IPS-18a (cell line): ENCODE data around the gene CACNG6.

Experiments
- H3K27ac ChIP-seq: one replicate; pipeline ENCODE4 v1.5.1; 2013; ENCODE audit warnings: low read length
- H3K27me3 ChIP-seq: one replicate; pipeline ENCODE4 v1.6.1; 2013; ENCODE audit warnings: mild to moderate bottlenecking, low read length; ENCODE audit not compliant: control insufficient read depth, insufficient read depth
- H3K36me3 ChIP-seq: one replicate; pipeline ENCODE4 v1.6.1; 2013; ENCODE audit warnings: low read depth, low read length; ENCODE audit not compliant: control insufficient read depth
- H3K4me1 ChIP-seq: one replicate; pipeline ENCODE4 v1.6.1; 2013; ENCODE audit warnings: low read depth, low read length; ENCODE audit not compliant: control insufficient read depth
- H3K4me3 ChIP-seq: one replicate; pipeline ENCODE4 v1.5.1; 2013; ENCODE audit warnings: low read length
- H3K9ac ChIP-seq: one replicate; pipeline ENCODE4 v1.6.1; 2013; ENCODE audit warnings: mild to moderate bottlenecking, low read length, moderate library complexity
- H3K9me3 ChIP-seq: one replicate; pipeline ENCODE4 v1.6.1; 2013; ENCODE audit warnings: low read depth, low read length; ENCODE audit not compliant: control insufficient read depth

Gene CACNG6

DNA sequence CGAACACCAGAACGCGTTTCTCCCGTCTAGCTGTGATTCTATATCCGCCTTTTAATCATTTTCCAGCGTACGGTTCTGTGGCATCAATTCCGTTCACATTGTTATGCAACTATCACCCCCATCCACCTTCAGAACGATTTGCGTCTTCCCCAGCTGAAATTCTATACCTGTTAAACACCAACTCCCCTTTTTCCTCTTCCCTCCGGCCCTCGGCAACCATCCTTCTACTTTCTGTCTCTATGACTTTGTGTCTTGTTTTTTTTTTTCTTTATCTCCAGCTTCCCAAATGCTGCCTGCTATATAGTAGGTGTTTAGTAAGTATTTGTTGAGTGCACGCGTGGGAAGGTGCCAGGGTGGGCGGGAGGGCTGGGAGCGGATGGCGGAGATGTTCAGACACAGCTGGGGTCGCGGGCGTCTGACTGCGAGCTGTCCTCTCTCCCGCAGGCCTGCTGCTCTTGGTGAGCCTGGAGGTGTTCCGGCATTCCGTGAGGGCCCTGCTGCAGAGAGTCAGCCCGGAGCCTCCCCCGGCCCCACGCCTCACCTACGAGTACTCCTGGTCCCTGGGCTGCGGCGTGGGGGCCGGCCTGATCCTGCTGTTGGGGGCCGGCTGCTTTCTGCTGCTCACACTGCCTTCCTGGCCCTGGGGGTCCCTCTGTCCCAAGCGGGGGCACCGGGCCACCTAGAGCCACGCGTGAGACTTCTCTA lies 20.2 kb downstream of the CACNG6 start:
- peak overlapping the region; percentile 32 for H3K9ac ChIP-seq
- H3K4me1 ChIP-seq = peaks cover 6% of the 10 kb centered on the region
- H3K9me3 ChIP-seq = no peaks in the 10 kb centered on the region
- no peaks in the 10 kb centered on the region for H3K36me3 ChIP-seq
- H3K27me3 ChIP-seq = no peaks in the 10 kb centered on the region
- no peak overlapping the region for H3K4me3 ChIP-seq
- H3K27ac ChIP-seq = no peak overlapping the region

GRCh38 chr19:54013866-54014265 lies 22.4 kb downstream of the CACNG6 start:
- peaks cover 6% of the 10 kb centered on the region for H3K4me1 ChIP-seq

DNA sequence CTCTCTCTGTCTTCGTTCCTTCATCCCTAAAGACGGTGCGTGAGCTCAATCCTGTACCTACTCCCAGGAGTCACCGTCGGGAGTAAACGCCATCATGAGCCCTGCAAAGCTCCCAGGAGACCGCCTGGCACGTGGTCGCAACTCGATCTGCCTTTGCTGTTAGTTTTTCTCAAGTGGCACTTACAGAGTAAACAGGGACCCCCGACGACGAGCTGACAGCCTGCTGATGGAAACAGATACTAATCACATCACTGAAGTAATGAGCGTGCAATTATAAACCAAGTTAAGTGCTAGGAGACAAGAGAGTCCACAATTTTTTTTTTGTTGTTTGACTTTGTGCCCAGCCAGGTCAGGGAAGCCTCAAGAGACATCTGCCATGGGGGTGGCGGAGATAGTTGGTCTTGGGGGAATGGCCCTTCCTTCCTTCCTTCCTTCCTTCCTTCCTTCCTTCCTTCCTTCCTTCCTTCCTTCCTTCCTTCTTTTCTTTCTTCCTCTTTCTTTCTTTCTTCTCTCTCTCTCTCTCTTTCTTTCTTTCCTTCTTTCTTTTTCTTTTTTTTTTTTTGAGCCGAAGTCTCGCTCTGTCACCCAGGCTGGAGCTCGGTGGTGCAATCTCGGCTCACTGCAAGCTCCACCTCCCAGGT lies 23.6 kb downstream of the CACNG6 start:
- H3K36me3 ChIP-seq = no peaks in the 10 kb centered on the region
- H3K4me1 ChIP-seq = peaks cover 6% of the 10 kb centered on the region
- no peak overlapping the region for H3K4me3 ChIP-seq
- H3K9ac ChIP-seq = no peak overlapping the region
- no peaks in the 10 kb centered on the region for H3K9me3 ChIP-seq
- H3K27ac ChIP-seq = no peak overlapping the region
- no peaks in the 10 kb centered on the region for H3K27me3 ChIP-seq

More at GRCh38 chr19:54013866-54014265, 22.4 kb downstream of the CACNG6 start:
- no peak overlapping the region for H3K27ac ChIP-seq
- no peaks in the 10 kb centered on the region for H3K9me3 ChIP-seq
- H3K36me3 ChIP-seq = no peaks in the 10 kb centered on the region
- no peaks in the 10 kb centered on the region for H3K27me3 ChIP-seq
- no peak overlapping the region for H3K9ac ChIP-seq
- H3K4me3 ChIP-seq = no peak overlapping the region

DNA sequence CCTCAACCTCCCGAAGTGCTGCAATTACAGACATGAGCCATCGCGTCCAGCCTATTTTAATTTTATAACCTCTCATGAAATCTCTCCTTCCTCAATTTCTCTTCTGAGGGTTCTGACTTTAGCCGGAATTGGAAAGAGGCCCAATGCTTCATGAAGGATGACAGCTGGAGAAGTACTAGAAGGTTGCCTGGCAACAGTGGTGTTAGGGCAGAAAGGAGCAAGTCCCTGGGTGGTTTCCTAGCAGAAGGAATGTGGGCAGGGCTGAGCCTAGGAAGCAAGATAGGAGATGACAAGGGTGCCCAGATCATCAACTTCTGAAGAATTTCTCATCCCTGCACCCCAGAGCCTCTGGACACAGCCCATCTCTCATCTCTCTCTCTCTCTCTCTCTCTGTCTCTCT lies 25.8 kb downstream of the CACNG6 start:
- H3K27ac ChIP-seq = no peak overlapping the region
- H3K4me3 ChIP-seq = no peak overlapping the region
- no peaks in the 10 kb centered on the region for H3K36me3 ChIP-seq
- no peaks in the 10 kb centered on the region for H3K27me3 ChIP-seq
- H3K9ac ChIP-seq = no peak overlapping the region
- H3K4me1 ChIP-seq = peaks cover 2% of the 10 kb centered on the region
- H3K9me3 ChIP-seq = no peaks in the 10 kb centered on the region

- H3K4me1 ChIP-seq = no peaks in the 10 kb centered on the region
- H3K27me3 ChIP-seq = peaks cover 7% of the 10 kb centered on the region
- no peak overlapping the region for H3K27ac ChIP-seq
- no peak overlapping the region for H3K4me3 ChIP-seq
- H3K36me3 ChIP-seq = no peaks in the 10 kb centered on the region
- no peaks in the 10 kb centered on the region for H3K9me3 ChIP-seq
- H3K9ac ChIP-seq = no peak overlapping the region
Observed at GRCh38 chr19:54021363-54021762, 29.9 kb downstream of the CACNG6 start.

- H3K9ac ChIP-seq = no peak overlapping the region
- no peaks in the 10 kb centered on the region for H3K9me3 ChIP-seq
- H3K4me1 ChIP-seq = no peaks in the 10 kb centered on the region
- no peak overlapping the region for H3K27ac ChIP-seq
- peaks cover 7% of the 10 kb centered on the region for H3K27me3 ChIP-seq
- no peaks in the 10 kb centered on the region for H3K36me3 ChIP-seq
- H3K4me3 ChIP-seq = no peak overlapping the region
Observed at GRCh38 chr19:54021932-54022331, 30.5 kb downstream of the CACNG6 start.

GRCh38 chr19:54023191-54023590 lies 31.8 kb downstream of the CACNG6 start:
- Histone ChIP-seq H3K9ac (no peak overlapping the region), H3K27ac (no peak overlapping the region), H3K4me3 (no peak overlapping the region), H3K27me3 (peaks cover 7% of the 10 kb centered on the region), H3K9me3 (no peaks in the 10 kb centered on the region), H3K4me1 (no peaks in the 10 kb centered on the region), H3K36me3 (no peaks in the 10 kb centered on the region)

- Histone ChIP-seq H3K4me1 (no peaks in the 10 kb centered on the region), H3K27ac (no peak overlapping the region)
Observed at GRCh38 chr19:54024660-54025059, 33.2 kb downstream of the CACNG6 start.

GRCh38 chr19:54026656-54027055 lies 35.2 kb downstream of the CACNG6 start:
- Histone ChIP-seq H3K9me3 (no peaks in the 10 kb centered on the region), H3K27me3 (peaks cover 7% of the 10 kb centered on the region)

More at GRCh38 chr19:54024660-54025059, 33.2 kb downstream of the CACNG6 start:
- Histone ChIP-seq H3K4me3 (no peak overlapping the region), H3K36me3 (no peaks in the 10 kb centered on the region), H3K9me3 (no peaks in the 10 kb centered on the region), H3K27me3 (peaks cover 7% of the 10 kb centered on the region), H3K9ac (no peak overlapping the region)

DNA sequence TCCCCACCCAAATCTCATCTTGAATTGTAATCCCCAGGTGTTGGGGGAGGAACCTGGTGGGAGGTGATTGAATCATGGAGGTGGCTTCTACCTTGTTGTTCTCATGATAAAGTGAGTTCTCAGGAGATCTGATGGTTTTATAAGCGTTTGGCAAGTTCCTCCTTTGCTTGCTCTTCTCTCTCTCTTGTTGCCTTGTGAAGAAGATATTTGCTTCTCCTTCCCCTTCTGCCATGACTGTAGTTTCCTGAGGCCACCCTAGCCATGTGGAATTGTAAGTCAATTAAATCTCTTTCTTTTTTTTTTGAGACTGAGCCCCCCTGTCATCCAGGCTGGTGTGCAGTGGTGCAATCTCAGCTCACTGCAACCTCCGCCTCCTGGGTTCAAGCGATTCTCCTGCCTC lies 37.9 kb downstream of the CACNG6 start:
- H3K9ac ChIP-seq = no peak overlapping the region
- H3K27ac ChIP-seq = no peak overlapping the region
- peaks cover 5% of the 10 kb centered on the region for H3K27me3 ChIP-seq
- no peaks in the 10 kb centered on the region for H3K36me3 ChIP-seq
- peaks cover 5% of the 10 kb centered on the region for H3K4me1 ChIP-seq
- H3K4me3 ChIP-seq = no peak overlapping the region
- no peaks in the 10 kb centered on the region for H3K9me3 ChIP-seq

More at GRCh38 chr19:54026656-54027055, 35.2 kb downstream of the CACNG6 start:
- H3K4me1 ChIP-seq = peaks cover 5% of the 10 kb centered on the region
- no peak overlapping the region for H3K27ac ChIP-seq
- no peak overlapping the region for H3K4me3 ChIP-seq
- H3K36me3 ChIP-seq = no peaks in the 10 kb centered on the region
- no peak overlapping the region for H3K9ac ChIP-seq

DNA sequence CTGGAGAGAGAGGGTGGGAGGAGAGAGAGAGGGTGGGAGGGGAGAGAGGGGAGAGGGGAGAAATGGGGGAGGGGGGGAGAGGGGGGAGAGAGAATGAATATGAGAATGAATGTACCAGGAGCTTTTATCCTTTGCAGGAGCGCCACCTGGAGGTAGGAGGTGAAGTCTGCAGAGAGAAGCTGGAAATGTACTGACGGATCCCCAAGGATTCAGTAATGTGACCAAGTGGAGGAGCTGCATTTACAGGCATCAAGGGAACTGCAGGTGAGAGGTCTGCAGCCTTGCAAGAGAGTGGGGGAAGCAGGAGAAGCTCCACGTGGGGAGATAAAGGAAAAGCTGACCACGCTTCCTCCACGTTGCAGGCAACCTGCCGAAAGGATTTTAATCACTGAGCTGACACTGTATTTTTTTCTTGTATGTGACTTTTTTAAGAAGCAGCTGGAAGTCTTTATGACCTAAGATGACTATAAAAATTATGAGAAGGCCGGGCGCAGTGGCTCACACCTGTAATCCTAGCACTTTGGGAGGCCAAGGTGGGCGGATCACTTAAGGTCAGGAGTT lies 38.6 kb downstream of the CACNG6 start:
- no peak overlapping the region for H3K27ac ChIP-seq
- H3K9me3 ChIP-seq = no peaks in the 10 kb centered on the region
- peaks cover 10% of the 10 kb centered on the region for H3K4me1 ChIP-seq
- H3K9ac ChIP-seq = no peak overlapping the region
- H3K36me3 ChIP-seq = no peaks in the 10 kb centered on the region
- no peak overlapping the region for H3K4me3 ChIP-seq
- H3K27me3 ChIP-seq = no peaks in the 10 kb centered on the region
